ENCODE measurements around the gene ALDH9A1. TPM values are rescaled to one million over a fixed set of nuclear protein-coding genes. Genes with fewer than 3 reads are reported as not detected.

ALDH9A1 gene
- total RNA-seq, 4 donors from 2014 or later = 74.4 to 123 (median 98.4) TPM

GRCh38 chr1:165697491-165697880 lies 876 bp downstream of the ALDH9A1 start:
- H3K4me3 ChIP-seq (ENCODE audit: low read depth, poor library complexity, severe bottlenecking) = peak overlapping the region; percentile 84
- intact Hi-C loops (cut with DNase I; ENCODE audit: low total_unique reads) = no loop called here
- no peak for DNase-seq (ENCODE audit: low spot score in 2 of 2)
- WGBS, 2 donors = 14 to 19% methylated on average over 8 of the region's 8 CpGs
- no peak for TF ChIP-seq CTCF (IDR thresholded peaks at IDR 0.05)
- no peak for TF ChIP-seq POLR2A (IDR thresholded peaks at IDR 0.05)

- TF ChIP-seq POLR2A (IDR thresholded peaks at IDR 0.05) (no peak), CTCF (IDR thresholded peaks at IDR 0.05) (no peak)
- no peak overlapping the region for H3K4me3 ChIP-seq (ENCODE audit: low read depth, poor library complexity, severe bottlenecking)
- DNase-seq (ENCODE audit: low spot score in 2 of 2) = peak in 1 of 2 donors; percentile 68
- intact Hi-C loops (cut with DNase I; ENCODE audit: low total_unique reads) = no loop called here
- 9% methylated on average over 2 of the region's 2 CpGs for WGBS, 2 donors
These were observed 1.7 kb downstream of the ALDH9A1 start for GRCh38 chr1:165696625-165697100.

GRCh38 chr1:165695031-165695430 lies 3.3 kb downstream of the ALDH9A1 start:
- 18 to 26% methylated on average over 7 of the region's 7 CpGs for WGBS, 2 donors
- no peak overlapping the region for H3K4me3 ChIP-seq (ENCODE audit: low read depth, poor library complexity, severe bottlenecking)
- TF ChIP-seq CTCF (IDR thresholded peaks at IDR 0.05) = no peak
- TF ChIP-seq POLR2A (IDR thresholded peaks at IDR 0.05) = no peak
- intact Hi-C loops (cut with DNase I; ENCODE audit: low total_unique reads) = no loop called here
- no peak for DNase-seq (ENCODE audit: low spot score in 2 of 2)

- WGBS, 2 donors = 91 to 96% methylated on average over 5 of the region's 5 CpGs
- DNase-seq (ENCODE audit: low spot score in 2 of 2) = no peak
- intact Hi-C loops (cut with DNase I; ENCODE audit: low total_unique reads) = no loop called here
- TF ChIP-seq CTCF (IDR thresholded peaks at IDR 0.05) = no peak
- H3K4me3 ChIP-seq (ENCODE audit: low read depth, poor library complexity, severe bottlenecking) = no peak overlapping the region
These were observed 10.3 kb downstream of the ALDH9A1 start for GRCh38 chr1:165688046-165688445.

- intact Hi-C loops (cut with DNase I; ENCODE audit: low total_unique reads) = no loop called here
- WGBS, 2 donors = 87 to 94% methylated on average over 2 of the region's 2 CpGs
- no peak overlapping the region for H3K4me3 ChIP-seq (ENCODE audit: low read depth, poor library complexity, severe bottlenecking)
- TF ChIP-seq CTCF (IDR thresholded peaks at IDR 0.05) (no peak), POLR2A (IDR thresholded peaks at IDR 0.05) (no peak)
- no peak for DNase-seq (ENCODE audit: low spot score in 2 of 2)
These were observed 11.4 kb downstream of the ALDH9A1 start for GRCh38 chr1:165686971-165687433.
